Omental fat pad (tissue), 4 donors: ENCODE results near the gene ZAR1L. TPM values are rescaled to one million over a fixed set of nuclear protein-coding genes. Genes with fewer than 3 reads are reported as not detected.

Experiments
- ATAC-seq: fragments of 150-250 bp; one replicate; pipeline ENCODE4 v1.9.1; 2016; ENCODE audit warnings: mild to moderate bottlenecking, moderate library complexity; ENCODE audit not compliant: low FRiP score
- DNase-seq: peaks from one replicate; pipeline ENCODE4 v3.0.0-alpha.2; 2019; ENCODE audit warnings: low spot score
- total RNA-seq, 4 donors: library from RNA; depleted of rRNA; stranded (reverse); fragments of >200 nt; gene quantifications; one replicate each; pipeline ENCODE4 v1.1.0, GENCODE V29; 2016
- TF ChIP-seq, protein P1 (sequence below), 3 donors: fragments of 450-650 bp; IDR thresholded peaks; one replicate each; pipeline ENCODE4 v1.5.1; 2016 to 2017; ENCODE audit warnings: antibody characterized with exemption in 3 of 3, mild to moderate bottlenecking in 3 of 3, moderate library complexity in 2 of 3

The ZAR1L gene
- total RNA-seq, 4 donors from 2014 or later = not detected

GRCh38 chr13:32267836-32268439 is 47.2 kb downstream of the ZAR1L start:
- ATAC-seq (no peak), DNase-seq (no peak)
- TF ChIP-seq, protein P1, sequence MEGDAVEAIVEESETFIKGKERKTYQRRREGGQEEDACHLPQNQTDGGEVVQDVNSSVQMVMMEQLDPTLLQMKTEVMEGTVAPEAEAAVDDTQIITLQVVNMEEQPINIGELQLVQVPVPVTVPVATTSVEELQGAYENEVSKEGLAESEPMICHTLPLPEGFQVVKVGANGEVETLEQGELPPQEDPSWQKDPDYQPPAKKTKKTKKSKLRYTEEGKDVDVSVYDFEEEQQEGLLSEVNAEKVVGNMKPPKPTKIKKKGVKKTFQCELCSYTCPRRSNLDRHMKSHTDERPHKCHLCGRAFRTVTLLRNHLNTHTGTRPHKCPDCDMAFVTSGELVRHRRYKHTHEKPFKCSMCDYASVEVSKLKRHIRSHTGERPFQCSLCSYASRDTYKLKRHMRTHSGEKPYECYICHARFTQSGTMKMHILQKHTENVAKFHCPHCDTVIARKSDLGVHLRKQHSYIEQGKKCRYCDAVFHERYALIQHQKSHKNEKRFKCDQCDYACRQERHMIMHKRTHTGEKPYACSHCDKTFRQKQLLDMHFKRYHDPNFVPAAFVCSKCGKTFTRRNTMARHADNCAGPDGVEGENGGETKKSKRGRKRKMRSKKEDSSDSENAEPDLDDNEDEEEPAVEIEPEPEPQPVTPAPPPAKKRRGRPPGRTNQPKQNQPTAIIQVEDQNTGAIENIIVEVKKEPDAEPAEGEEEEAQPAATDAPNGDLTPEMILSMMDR (IDR thresholded peaks at IDR 0.05) = no peak

DNA sequence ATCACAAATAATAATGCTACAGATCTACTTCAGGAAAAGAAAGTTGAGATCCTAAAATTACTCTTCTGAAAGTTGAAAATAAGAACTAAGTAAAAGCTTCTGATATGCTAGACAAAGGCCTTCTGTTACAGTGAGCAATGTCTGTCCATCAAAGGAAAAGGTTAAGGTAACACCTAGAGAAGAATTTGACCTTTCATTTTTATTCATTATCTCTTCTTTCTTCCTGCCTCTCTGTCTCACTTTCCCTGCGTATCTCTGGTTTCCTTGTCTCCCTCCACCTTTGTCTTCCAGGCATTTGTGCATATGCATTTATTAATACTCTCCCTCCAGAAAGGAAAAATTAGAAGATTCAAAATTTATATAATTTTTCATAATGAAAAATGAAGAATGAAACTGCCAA is 49.0 kb downstream of the ZAR1L start:
- DNase-seq (no peak), ATAC-seq (no peak)
- TF ChIP-seq, protein P1 (IDR thresholded peaks at IDR 0.05) = no peak

- ATAC-seq (no peak), DNase-seq (no peak)
- TF ChIP-seq, protein P1 (IDR thresholded peaks at IDR 0.05) = no peak
These were observed 49.4 kb downstream of the ZAR1L start for GRCh38 chr13:32265726-32266125.

GRCh38 chr13:32264407-32264806 is 50.8 kb downstream of the ZAR1L start:
- TF ChIP-seq, protein P1 (IDR thresholded peaks at IDR 0.05) = no peak
- DNase-seq = no peak
- ATAC-seq = no peak

GRCh38 chr13:32262619-32263018 is 52.5 kb downstream of the ZAR1L start:
- DNase-seq = no peak
- TF ChIP-seq, protein P1 (IDR thresholded peaks at IDR 0.05) = no peak
- ATAC-seq = no peak

DNA sequence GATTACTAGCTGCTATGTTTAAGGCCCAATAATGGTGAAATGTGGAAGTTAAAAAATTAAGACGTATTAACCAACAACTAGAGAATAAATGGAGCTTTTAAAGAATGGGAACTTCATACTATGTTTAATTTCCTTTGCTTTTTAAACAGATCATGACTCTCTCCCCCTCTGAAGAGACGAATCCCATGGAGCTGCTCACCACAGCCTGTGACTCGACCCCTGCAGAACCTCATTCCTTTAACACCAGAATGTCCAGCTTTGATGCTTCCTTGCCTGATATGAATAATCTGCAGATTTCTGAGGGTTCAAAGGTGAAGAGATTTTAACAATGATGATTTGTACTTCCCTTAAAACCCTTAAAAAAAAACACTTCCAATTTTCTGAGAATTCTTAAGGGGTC is 53.0 kb downstream of the ZAR1L start:
- no peak for ATAC-seq

GRCh38 chr13:32261567-32261966 is 53.6 kb downstream of the ZAR1L start:
- TF ChIP-seq, protein P1 (IDR thresholded peaks at IDR 0.05) = no peak
- ATAC-seq = peak; percentile 94
- DNase-seq = peak; percentile 61

More for the DNA sequence above, 53.0 kb downstream of the ZAR1L start:
- DNase-seq = no peak
- TF ChIP-seq, protein P1 (IDR thresholded peaks at IDR 0.05) = no peak
